Rectal smooth muscle tissue (tissue), 1 donor: ENCODE results near the gene DVL1.

ENCODE experiments used
- H3K27ac ChIP-seq: one replicate; pipeline ENCODE4 v1.7.0; 2013; ENCODE audit warnings: low read depth, low read length, inconsistent platforms
- H3K27me3 ChIP-seq: one replicate; pipeline ENCODE4 v1.7.0; 2013; ENCODE audit warnings: low read length; ENCODE audit not compliant: control insufficient read depth, insufficient read depth
- H3K36me3 ChIP-seq: one replicate; pipeline ENCODE4 v1.7.0; 2013; ENCODE audit warnings: low read length; ENCODE audit not compliant: control insufficient read depth, insufficient read depth
- H3K4me1 ChIP-seq: one replicate; pipeline ENCODE4 v1.7.0; 2013; ENCODE audit warnings: low read length; ENCODE audit not compliant: control insufficient read depth, insufficient read depth
- H3K4me3 ChIP-seq: one replicate; pipeline ENCODE4 v1.7.0; 2013; ENCODE audit warnings: low read length
- H3K9ac ChIP-seq: one replicate; pipeline ENCODE4 v1.7.0; 2013; ENCODE audit warnings: low read length

The DVL1 gene

GRCh38 chr1:1349256-1350012, at the start of gene DVL1:
DVL1 (minus strand) TSS chr1:1349418; CDS start chr1:1349065, 353 bp downstream.
- Histone ChIP-seq H3K9ac (peak within 1 kb of the TSS; percentile 73), H3K4me1 (peaks cover 19% of the 10 kb centered on the region), H3K36me3 (no peaks in the 10 kb centered on the region), H3K27ac (peak within 1 kb of the TSS; percentile 87), H3K4me3 (peak within 1 kb of the TSS; percentile 93), H3K27me3 (peaks cover 5% of the 10 kb centered on the region)

- Histone ChIP-seq H3K4me1 (peaks cover 14% of the 10 kb centered on the region), H3K9ac (peak overlapping the region; percentile 89), H3K36me3 (peaks cover 31% of the 10 kb centered on the region), H3K27me3 (no peaks in the 10 kb centered on the region), H3K4me3 (peak overlapping the region; percentile 93), H3K27ac (peak overlapping the region; percentile 91)
These were observed 49.5 kb upstream of the DVL1 start for GRCh38 chr1:1398677-1399186.

- Histone ChIP-seq H3K27me3 (no peaks in the 10 kb centered on the region), H3K27ac (no peak overlapping the region), H3K4me1 (peaks cover 14% of the 10 kb centered on the region), H3K9ac (peak overlapping the region; percentile 49), H3K4me3 (peak overlapping the region; percentile 93), H3K36me3 (peaks cover 38% of the 10 kb centered on the region)
These were observed 48.8 kb upstream of the DVL1 start for GRCh38 chr1:1397839-1398523.

- no peak overlapping the region for H3K4me3 ChIP-seq
- H3K27ac ChIP-seq: no peak overlapping the region
- peaks cover 40% of the 10 kb centered on the region for H3K36me3 ChIP-seq
- no peaks in the 10 kb centered on the region for H3K27me3 ChIP-seq
- peaks cover 11% of the 10 kb centered on the region for H3K4me1 ChIP-seq
- no peak overlapping the region for H3K9ac ChIP-seq
These were observed 45.9 kb upstream of the DVL1 start for GRCh38 chr1:1395166-1395565.

GRCh38 chr1:1394116-1394515, 44.9 kb upstream of the DVL1 start:
- no peak overlapping the region for H3K4me3 ChIP-seq
- H3K36me3 ChIP-seq: peaks cover 48% of the 10 kb centered on the region
- H3K4me1 ChIP-seq: peaks cover 6% of the 10 kb centered on the region
- no peak overlapping the region for H3K27ac ChIP-seq
- H3K9ac ChIP-seq: no peak overlapping the region
- no peaks in the 10 kb centered on the region for H3K27me3 ChIP-seq

GRCh38 chr1:1393428-1393827, 44.2 kb upstream of the DVL1 start:
- Histone ChIP-seq H3K4me3 (no peak overlapping the region), H3K36me3 (peaks cover 49% of the 10 kb centered on the region), H3K27me3 (no peaks in the 10 kb centered on the region), H3K9ac (no peak overlapping the region), H3K27ac (no peak overlapping the region), H3K4me1 (peaks cover 6% of the 10 kb centered on the region)

- Histone ChIP-seq H3K9ac (no peak overlapping the region), H3K36me3 (peaks cover 52% of the 10 kb centered on the region), H3K27me3 (no peaks in the 10 kb centered on the region), H3K4me1 (peaks cover 2% of the 10 kb centered on the region), H3K27ac (no peak overlapping the region), H3K4me3 (no peak overlapping the region)
These were observed 43.8 kb upstream of the DVL1 start for GRCh38 chr1:1393014-1393413.

GRCh38 chr1:1391225-1391624, 42.0 kb upstream of the DVL1 start:
- Histone ChIP-seq H3K4me3 (no peak overlapping the region), H3K36me3 (peaks cover 60% of the 10 kb centered on the region), H3K4me1 (no peaks in the 10 kb centered on the region), H3K9ac (no peak overlapping the region), H3K27ac (no peak overlapping the region), H3K27me3 (no peaks in the 10 kb centered on the region)

- Histone ChIP-seq H3K4me3 (no peak overlapping the region), H3K36me3 (peaks cover 64% of the 10 kb centered on the region), H3K4me1 (no peaks in the 10 kb centered on the region), H3K27me3 (no peaks in the 10 kb centered on the region), H3K9ac (no peak overlapping the region), H3K27ac (no peak overlapping the region)
These were observed 41.5 kb upstream of the DVL1 start for GRCh38 chr1:1390675-1391074.

- H3K27ac ChIP-seq: no peak overlapping the region
- H3K4me3 ChIP-seq: no peak overlapping the region
- H3K9ac ChIP-seq: no peak overlapping the region
- no peaks in the 10 kb centered on the region for H3K4me1 ChIP-seq
- no peaks in the 10 kb centered on the region for H3K27me3 ChIP-seq
- peaks cover 48% of the 10 kb centered on the region for H3K36me3 ChIP-seq
These were observed 38.9 kb upstream of the DVL1 start for GRCh38 chr1:1388078-1388472.

- Histone ChIP-seq H3K9ac (no peak overlapping the region), H3K36me3 (peaks cover 42% of the 10 kb centered on the region), H3K27me3 (no peaks in the 10 kb centered on the region), H3K27ac (no peak overlapping the region), H3K4me1 (no peaks in the 10 kb centered on the region), H3K4me3 (no peak overlapping the region)
These were observed 38.2 kb upstream of the DVL1 start for GRCh38 chr1:1387098-1388077.

- no peaks in the 10 kb centered on the region for H3K27me3 ChIP-seq
- no peak overlapping the region for H3K9ac ChIP-seq
- no peak overlapping the region for H3K4me3 ChIP-seq
- H3K4me1 ChIP-seq: no peaks in the 10 kb centered on the region
- peaks cover 36% of the 10 kb centered on the region for H3K36me3 ChIP-seq
- H3K27ac ChIP-seq: no peak overlapping the region
These were observed 36.7 kb upstream of the DVL1 start for GRCh38 chr1:1385931-1386330.
